Endothelial cell of hepatic sinusoid (primary cell): Measurements from ENCODE around the gene DAB1.

Experiments
- in situ Hi-C: cut with HindIII; loops from 2 replicates; pipeline ENCODE4 v1.10.0; 2017; ENCODE audit warnings: low sequenced_read_pairs

Gene DAB1

DNA sequence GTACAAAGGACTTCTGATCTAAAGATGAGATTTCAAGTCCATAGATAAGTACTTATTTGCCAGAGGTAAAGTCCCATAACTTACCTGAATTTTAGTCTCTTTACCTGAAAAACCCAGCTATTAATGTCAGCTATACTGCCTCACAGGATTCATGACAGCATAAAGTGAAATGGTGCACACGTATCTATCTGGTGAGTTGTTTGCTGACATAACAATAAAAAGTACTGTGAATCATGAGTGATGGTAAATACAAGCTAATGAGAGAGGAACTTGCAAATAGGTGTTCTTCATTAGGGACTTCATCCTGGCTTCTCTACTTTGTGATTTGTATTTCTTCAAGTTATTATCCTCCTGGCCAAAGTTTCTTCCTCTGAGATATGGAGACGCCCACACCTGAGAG lies 233.0 kb downstream of the DAB1 start:
- in situ Hi-C loops: no loop called here

DNA sequence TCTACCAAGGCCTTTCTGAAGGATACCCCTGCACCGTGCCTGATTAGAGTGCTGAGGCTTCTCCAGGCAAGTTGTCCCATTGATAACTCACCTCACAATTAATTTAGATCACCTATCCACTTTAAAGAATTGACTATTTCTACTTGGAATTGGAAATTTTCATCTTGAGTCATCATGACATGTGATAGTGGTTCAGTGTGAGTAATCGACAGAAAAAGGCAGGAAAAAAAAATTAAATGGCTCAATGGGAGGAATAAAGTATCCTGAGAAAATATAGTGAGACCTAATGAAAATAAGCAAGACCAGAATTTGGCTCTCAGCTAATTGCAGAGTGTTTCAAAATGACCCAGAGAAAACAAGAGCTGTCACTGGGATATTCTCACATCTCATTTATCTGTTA lies 235.7 kb downstream of the DAB1 start:
- in situ Hi-C loops: no loop called here

DNA sequence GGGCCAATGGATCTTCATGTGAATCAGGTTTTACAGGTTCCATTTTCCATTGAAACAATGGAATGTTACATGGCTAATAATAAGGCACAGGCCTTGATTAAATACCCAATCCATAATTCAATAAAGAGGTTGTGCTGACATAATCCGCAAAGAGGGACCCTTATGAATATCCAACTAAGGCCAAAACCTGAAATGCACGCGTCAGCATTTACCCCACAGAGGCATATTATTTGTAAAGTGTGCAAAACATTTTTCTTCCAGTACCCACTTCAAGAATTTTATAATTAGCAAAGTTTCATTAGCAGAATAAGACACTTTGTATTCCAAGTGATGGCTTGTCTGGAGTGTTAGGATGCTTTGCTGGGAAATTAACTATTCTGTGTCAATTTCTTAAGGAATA lies 237.4 kb downstream of the DAB1 start:
- in situ Hi-C loops: no loop called here

DNA sequence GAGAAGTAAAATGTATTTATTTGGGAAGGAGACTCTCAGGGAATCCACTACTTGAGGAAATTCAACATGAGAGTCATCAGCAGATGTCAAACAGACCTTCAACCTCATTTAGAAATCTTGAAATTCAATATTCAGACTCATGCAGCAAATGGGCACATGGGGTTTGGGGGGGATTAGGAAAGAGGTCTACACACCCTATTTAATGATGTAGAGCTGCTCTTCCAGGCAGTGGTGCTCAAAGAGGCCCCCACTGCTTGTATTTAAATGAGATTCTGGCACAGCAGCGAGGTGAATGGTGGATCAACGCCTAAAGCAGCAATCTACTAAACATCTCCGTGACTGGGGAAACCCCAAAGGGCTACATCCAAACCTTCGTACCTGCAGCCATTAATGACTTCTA lies 244.9 kb downstream of the DAB1 start:
- in situ Hi-C loops: no loop called here

DNA sequence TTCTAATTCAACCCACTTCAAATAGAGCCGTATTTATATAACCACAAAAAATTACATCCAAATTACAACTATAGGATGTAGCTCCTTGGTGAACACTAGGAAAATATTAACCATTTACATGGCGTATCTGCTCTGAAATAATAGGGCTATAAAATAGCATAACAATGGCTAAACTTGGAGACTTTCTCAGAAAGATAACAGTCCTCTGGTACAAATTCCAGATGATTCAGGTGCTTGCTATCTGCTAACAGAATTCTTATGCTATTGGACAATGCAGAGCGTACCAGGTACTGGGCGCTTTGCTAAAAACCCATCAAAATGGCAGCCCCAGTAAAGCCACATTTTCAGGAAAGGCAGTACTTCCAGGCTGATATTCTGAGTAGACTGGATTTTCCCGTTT lies 248.4 kb downstream of the DAB1 start:
- in situ Hi-C loops: no loop called here

DNA sequence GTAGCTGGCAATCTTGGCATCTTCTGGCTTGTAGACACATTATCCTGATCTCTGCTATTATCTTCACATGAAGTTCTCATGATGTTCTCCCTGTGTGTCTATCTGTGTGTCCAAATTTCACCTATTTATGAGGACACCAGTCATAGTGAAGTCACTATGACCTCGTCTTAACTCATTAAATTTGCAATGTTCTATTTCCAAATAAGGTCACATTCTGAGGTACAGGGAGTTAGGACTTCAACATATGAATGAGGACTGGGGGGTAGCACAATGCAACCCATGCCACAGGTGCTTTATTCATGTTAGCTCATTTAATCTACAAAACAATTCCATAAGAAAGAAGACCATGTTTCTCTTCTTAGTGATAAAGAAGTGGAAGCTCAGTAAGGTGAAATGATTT lies 251.8 kb downstream of the DAB1 start:
- in situ Hi-C loops: no loop called here

DNA sequence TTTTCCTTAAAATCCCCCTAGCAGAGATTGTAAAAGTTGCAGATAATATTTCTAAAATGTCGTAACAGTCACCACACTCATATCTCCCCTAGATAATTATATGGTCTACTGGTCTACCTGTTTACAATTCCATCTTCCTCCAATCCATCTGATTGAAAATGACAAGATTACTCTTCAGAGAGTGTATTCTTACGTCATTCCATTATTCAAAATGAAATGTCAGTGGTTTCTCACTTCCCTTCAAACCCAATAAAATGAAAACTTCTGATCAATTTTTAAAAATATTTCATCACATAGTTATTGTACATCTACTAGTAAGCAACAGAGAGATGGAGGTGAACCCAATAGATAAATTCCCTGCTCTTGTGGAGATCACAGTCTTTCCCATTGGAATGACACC lies 255.9 kb downstream of the DAB1 start:
- in situ Hi-C loops: no loop called here

DNA sequence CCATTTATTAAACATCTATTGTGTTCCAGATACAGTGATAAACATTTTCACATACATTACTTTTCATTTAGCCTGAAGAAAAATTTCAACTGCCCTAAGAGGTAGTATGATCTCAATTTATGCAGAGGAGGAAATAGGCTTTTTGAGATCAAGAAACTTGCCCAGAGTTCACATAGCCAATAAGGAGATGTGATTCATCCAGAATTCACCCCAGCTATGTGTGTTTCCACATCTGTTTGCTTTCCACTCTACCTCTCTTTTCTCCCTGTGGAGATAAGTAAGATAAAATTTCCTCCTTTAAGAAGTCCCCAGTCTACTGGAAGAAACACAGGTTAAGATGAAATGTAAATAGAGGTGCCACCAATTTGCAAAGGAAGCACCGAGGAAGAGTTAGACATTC lies 258.3 kb downstream of the DAB1 start:
- in situ Hi-C loops: no loop called here

DNA sequence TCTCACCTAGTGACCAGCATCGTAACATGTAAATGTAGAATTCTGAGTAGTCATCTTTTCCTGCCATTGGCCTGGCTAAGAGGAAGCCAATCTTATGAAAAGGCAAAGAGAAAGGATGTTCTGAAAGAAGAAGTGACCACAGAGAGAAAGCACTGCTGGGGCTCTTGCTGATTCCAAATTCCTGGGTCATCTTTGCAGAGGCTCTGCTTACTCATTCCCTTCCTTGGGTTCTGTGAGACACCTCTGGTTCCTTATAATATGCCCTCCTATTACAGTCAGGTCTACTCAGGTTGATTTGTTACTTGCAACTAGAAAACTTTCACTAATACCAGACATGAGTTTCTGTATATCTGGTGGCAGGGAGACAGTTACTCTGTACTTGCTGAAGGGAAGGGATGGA lies 259.3 kb downstream of the DAB1 start:
- in situ Hi-C loops: no loop called here

DNA sequence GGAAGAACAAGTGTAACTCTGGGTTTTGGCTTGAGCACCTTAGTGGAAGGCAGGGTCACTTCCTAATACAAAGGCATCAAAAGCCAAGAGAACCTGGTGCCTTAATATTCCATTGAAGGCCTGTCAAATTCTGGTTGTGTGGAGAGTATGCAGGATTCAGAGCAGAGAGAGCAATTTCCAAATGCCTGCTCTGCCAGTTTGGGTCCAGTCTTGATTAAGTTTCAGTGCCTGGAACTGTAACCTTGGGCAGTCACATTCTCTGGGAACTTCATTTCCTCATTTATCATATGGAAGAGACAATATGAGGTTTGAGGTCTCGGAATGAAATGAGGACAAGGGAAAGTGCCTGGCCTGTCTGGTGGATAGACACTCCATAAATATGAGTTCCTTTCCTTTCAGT lies 260.1 kb downstream of the DAB1 start:
- in situ Hi-C loops: no loop called here

DNA sequence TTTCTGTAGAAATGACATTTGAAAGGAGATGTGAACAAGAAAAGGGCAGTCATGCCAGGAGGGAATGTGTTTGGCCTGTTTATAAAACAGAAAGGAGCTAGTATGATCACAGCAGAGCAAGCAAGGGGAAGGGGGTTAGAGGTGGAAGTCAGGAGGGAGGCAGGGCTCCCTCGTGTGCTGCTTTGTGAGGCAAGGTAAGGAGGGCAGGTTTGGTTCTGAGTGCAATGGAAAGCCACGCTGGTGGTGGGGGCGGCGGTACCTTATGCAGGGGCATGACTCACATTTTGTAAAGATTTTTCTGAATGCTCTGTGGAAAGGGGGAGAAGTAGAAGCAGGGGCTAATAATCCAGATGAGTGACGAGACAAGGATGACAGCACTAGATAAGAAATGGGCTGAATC lies 260.5 kb downstream of the DAB1 start:
- in situ Hi-C loops: no loop called here

DNA sequence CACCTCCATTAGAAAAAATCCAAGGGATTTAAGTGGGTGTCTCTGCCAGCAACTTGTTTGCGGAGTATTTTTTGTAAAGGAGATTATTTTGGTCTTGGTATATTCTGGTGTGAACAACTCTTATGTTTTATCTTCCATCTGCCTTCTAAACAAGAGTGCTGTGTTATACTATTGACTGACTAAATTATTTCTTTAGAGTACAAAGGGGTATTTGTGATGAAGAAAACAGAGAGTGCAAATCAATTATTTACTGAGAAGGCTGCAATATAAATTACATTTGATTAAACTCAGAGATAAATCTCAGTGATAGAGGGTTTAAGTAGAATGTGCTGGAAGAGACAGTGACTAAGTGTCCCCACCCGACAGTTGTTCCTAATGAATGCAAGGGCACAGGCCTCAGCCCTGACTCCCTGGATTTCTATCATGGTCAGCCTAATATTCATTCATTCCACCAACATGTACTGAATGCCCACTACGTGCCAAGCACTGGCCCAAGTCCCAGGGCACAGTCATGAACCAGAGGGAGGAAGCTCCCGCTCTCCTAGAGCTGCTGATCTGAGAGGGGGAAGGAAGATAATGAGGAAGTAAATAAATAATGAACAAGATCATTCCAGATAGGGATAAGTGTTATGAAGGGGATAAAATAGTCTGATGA lies 261.1 kb downstream of the DAB1 start:
- in situ Hi-C loops: no loop called here

DNA sequence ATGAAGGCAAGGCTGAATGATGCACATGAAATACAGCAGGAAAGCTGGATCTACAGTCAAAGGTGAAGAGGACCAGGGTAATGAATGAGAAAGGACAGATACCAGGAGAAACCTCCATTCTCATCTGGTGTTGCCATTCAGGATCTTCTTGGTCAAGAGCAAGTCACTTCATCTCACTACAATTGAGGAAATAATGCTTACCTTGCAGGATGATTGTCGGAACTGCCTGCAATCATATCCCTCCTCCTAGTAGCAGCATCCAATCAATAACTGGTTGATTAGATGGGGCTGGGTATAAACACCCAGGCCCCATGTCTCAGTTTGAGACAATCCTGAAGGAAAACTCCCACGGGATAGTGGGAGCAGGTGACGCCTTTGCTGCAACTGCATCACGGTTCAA lies 263.3 kb downstream of the DAB1 start:
- in situ Hi-C loops: no loop called here

DNA sequence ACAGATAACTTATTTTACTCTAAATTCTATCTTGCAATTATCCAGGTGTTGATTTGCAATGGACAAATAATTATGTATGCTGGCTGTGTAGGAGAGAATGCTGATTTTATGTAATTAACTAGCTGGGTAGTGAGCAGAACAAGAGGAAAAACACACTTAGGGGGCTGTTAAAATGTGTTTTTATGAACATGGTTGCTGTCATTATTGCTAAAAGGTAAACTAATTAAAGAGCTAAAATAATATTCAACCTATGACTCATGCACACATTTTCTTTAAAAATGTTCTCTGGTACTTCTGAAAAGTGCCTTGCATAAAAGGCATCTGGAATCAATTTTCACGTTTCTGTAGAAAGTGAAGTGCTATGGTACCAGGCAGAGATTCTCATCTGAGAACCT lies 265.3 kb downstream of the DAB1 start:
- in situ Hi-C loops: no loop called here

DNA sequence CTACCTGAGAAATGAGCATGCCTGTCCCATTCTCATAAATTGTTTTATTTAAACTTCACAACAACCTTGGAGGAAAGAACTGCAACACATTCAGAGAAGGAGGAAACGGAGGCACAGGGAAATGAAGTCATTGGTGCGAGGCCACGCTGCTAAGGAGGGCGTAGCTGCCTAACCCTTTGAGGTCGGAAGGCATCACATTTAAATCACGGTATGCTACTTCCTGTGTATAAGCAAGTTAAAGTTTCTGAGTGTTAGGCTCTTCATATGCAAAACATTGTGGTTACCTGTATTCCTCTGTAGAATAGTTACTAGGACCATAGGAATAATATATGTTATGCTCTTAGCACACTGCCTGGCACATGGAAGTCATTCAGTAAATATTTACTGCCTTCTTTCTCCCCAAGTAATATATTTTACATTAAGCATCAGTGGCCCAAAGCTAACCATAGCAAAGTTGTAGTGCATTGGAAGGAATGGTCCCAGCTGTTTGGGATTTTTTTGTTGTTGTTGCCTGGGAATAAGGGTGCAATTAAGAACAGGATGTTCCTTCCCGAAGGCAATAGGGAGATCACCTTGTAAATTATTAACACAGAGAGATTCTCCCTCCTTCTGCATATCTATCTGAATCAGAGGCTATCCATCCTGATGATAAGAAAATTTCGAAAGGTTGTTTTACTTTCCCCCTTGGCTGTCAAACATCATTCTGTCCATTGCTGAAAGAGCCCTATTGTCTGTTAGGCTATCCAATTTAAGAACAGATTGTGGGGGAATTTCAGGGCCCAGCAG lies 265.8 kb downstream of the DAB1 start:
- in situ Hi-C loops: no loop called here

DNA sequence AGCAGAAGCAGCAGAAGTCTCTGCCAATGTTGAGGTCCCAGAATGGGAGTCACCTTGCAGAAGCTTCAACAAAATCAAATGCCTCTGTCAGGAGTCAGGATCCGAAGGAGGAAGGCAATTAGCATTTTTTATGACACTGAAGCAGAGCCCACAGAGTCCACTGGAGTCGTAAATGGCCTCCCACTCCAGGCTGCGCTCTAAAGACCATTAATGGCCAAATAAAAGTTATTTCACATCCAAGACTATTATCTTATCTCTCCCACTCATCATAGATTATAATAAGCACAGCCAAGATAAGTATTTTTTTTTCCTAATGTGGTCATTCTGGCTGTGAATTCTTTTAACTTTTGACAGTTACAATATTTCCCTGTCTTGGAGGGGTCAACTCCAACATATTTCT lies 267.0 kb downstream of the DAB1 start:
- in situ Hi-C loops: no loop called here

DNA sequence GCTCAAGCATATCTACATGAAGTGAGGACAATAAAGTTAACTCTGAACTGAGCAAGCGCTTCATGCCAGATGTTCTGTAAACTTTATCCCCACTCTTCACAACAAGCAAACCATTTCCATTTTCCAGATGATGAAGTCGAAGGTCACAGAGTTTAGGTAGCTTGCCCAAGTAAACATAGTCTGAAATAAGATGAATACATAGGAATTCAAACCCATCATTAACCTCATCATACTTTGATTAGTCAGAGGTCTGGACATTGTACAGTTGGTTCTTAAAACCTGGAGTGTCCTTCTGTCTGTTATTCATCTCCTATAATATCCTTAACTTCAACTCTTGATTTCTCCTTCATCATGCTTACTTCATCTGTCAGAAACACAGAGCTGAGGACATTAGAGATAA lies 277.8 kb downstream of the DAB1 start:
- in situ Hi-C loops: no loop called here

DNA sequence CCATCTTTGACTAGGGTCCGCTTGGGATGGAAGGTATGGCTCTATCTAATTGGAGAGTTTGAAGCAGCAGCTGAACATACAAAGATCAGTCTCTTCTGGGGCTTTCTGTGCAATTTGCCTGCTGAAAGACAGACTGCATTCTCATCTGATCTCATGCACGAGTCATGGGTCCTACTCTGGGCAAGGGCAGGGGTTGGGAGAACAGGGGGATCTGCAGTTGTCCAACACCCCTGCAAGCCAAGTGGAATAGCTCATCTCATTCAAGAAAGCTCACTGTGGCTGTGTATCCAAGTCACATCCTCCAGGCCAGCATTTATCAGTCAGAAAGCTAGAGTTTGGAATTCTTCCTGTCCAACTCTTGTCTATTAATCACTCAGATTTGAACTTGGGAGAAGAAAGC lies 280.9 kb downstream of the DAB1 start:
- in situ Hi-C loops: no loop called here

DNA sequence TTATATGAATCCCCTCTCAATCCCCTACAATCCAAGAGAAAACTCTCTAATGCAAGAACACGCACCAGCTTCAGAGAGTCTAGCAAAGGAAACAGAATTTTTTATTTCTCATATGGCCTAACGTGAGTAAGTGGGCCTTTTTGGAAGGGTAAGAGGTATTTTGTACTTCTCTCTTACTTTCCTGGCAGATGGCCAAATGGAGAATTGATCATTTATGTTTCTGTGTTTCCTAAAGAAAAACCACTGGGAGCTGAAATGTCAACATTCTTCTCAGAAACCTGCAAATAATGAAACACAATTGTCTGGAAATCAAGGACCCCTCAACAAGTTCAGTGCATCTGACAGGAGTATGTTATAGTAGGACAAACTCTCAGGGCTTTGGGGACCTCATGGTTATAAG lies 281.7 kb downstream of the DAB1 start:
- in situ Hi-C loops: no loop called here

DNA sequence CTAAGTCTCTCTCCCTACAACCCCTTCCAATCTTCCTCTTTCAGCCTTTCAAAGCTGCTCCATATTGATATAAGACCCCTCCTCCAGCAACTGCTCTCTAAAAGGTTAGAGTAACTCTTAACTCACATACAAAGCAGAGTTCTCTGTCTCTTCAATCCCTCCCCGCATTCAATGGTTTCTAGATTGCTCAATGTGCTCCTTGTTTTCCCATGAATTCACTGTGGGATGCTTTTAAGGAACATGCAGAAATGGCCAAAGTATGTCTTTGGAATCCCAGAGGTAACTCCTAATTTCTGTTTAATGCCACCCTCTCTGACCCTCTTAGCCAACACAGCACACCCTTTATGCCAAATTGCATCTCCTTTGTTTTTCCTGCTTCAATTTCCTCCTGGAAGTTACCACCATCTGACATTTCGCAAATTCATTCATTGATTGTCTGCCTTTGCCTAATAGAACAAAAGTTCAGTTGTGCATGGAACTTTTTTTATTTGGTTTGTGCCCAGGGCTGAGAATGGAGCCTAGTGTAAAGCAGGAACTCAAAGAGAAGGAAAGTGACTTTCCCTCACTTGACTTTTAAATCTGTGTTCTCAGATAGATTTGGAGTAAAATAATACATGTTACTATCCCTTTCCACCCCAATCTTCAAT lies 285.3 kb downstream of the DAB1 start:
- in situ Hi-C loops: no loop called here

DNA sequence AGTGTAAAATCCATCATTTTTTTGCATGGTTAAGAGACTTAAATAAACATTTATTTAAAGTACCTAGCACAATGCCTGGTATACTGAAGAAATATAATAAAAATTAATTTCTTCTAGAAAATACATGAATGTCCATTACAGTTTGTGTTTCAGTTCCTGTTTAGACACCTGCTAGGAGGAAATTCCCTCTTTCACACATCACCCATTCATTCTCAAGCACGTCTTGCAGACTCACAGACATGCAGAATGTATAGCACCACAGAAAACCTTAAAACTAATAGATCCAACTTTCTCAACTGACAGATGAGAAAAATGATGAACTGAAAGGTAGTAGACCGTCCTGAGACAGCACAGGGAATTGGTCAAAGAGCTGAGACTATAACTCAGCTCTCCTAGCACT lies 285.9 kb downstream of the DAB1 start:
- in situ Hi-C loops: no loop called here

DNA sequence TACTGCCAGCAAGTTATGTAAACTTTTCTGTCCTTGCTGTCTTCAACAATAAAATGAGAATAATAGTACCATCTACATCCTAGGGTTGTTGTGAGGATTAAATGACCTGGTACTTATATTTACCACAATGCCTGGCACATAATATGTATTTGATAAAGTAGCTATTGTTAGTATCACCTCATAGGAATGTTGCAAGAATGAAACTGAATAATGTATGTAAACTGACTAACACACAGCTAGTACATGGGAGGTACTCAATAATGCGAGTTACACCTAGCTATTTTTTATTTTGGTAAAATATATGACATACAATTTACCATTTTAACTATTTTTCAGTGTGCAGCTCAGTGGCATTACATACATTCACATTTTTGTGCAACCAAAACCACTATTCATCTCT lies 289.1 kb downstream of the DAB1 start:
- in situ Hi-C loops: no loop called here
